ENCODE data around the gene ARSG. TPM values are rescaled to one million over a fixed set of nuclear protein-coding genes. Genes with fewer than 3 reads are reported as not detected.

Gene ARSG
- total and polyA plus RNA-seq, 2 of the 8 experiments (the other 6 are each of a cell fraction or from before 2014, with no cell fraction given), result 3.3 to 4.0 TPM

GRCh38 chr17:68248891-68249290, 42.4 kb upstream of the ARSG start (continued):
- TF ChIP-seq CREB1 (IDR thresholded peaks at IDR 0.05), result no peak
- no peak for TF ChIP-seq POLR2AphosphoS5 (IDR thresholded peaks at IDR 0.05; ENCODE audit: low read depth, low read length)
- TF ChIP-seq MAFK (IDR thresholded peaks at IDR 0.05; ENCODE audit: low read depth, low read length), result no peak
- no peak for TF ChIP-seq TAF1 (IDR thresholded peaks at IDR 0.05; ENCODE audit: low read depth, low read length)
- no peak for TF ChIP-seq SP4 (IDR thresholded peaks at IDR 0.05; ENCODE audit: low read length)
- no peak for TF ChIP-seq SRF (IDR thresholded peaks at IDR 0.05; ENCODE audit: low read depth, low read length)

Measured in H1 (cell line).